HG03571 (cell line): ENCODE data around the gene ZEB2.

Experiments
- ATAC-seq: cut with Tn5 transposase; IDR thresholded peaks from one replicate; pipeline ENCODE4 v1.9.1; 2021; ENCODE audit not compliant: unreplicated experiment

ZEB2 gene

GRCh38 chr2:144453486-144454158, 66.3 kb downstream of the ZEB2 start:
- ATAC-seq: no peak

- no peak for ATAC-seq
Observed at GRCh38 chr2:144452989-144453336, 67.0 kb downstream of the ZEB2 start.

- no peak for ATAC-seq
Observed at GRCh38 chr2:144452169-144452988, 67.5 kb downstream of the ZEB2 start.

- ATAC-seq: no peak
Observed at GRCh38 chr2:144451443-144451842, 68.5 kb downstream of the ZEB2 start.

GRCh38 chr2:144449028-144449406, 70.9 kb downstream of the ZEB2 start:
- ATAC-seq: no peak

- no peak for ATAC-seq
Observed at GRCh38 chr2:144448389-144449027, 71.4 kb downstream of the ZEB2 start.

GRCh38 chr2:144447535-144447934, 72.4 kb downstream of the ZEB2 start:
- no peak for ATAC-seq

- ATAC-seq: no peak
Observed at GRCh38 chr2:144446136-144446535, 73.8 kb downstream of the ZEB2 start.

GRCh38 chr2:144445196-144445595, 74.7 kb downstream of the ZEB2 start:
- no peak for ATAC-seq

- ATAC-seq: no peak
Observed at GRCh38 chr2:144443837-144444817, 75.8 kb downstream of the ZEB2 start.

GRCh38 chr2:144441711-144442141, 78.2 kb downstream of the ZEB2 start:
- ATAC-seq: no peak

- no peak for ATAC-seq
Observed at GRCh38 chr2:144439993-144440392, 79.9 kb downstream of the ZEB2 start.

- ATAC-seq: no peak
Observed at GRCh38 chr2:144438801-144439631, 80.9 kb downstream of the ZEB2 start.

GRCh38 chr2:144437636-144438035, 82.3 kb downstream of the ZEB2 start:
- ATAC-seq: no peak

- no peak for ATAC-seq
Observed at GRCh38 chr2:144434425-144435222, 85.3 kb downstream of the ZEB2 start.

- no peak for ATAC-seq
Observed at GRCh38 chr2:144432921-144433320, 87.0 kb downstream of the ZEB2 start.

GRCh38 chr2:144431998-144432397, 87.9 kb downstream of the ZEB2 start:
- ATAC-seq: no peak

GRCh38 chr2:144431392-144431783, 88.5 kb downstream of the ZEB2 start:
- no peak for ATAC-seq

- ATAC-seq: peak; percentile 53
Observed at GRCh38 chr2:144430722-144431391, 89.1 kb downstream of the ZEB2 start.
